GM21619 (cell line): ENCODE measurements around the gene KDM8.
A peak's percentile ranks its signal among the peaks of the same experiment; 100 is the strongest.

Experiments used
- ATAC-seq: cut with Tn5 transposase; IDR thresholded peaks from one replicate; pipeline ENCODE4 v1.9.1; 2021; ENCODE audit not compliant: unreplicated experiment

KDM8 gene

DNA sequence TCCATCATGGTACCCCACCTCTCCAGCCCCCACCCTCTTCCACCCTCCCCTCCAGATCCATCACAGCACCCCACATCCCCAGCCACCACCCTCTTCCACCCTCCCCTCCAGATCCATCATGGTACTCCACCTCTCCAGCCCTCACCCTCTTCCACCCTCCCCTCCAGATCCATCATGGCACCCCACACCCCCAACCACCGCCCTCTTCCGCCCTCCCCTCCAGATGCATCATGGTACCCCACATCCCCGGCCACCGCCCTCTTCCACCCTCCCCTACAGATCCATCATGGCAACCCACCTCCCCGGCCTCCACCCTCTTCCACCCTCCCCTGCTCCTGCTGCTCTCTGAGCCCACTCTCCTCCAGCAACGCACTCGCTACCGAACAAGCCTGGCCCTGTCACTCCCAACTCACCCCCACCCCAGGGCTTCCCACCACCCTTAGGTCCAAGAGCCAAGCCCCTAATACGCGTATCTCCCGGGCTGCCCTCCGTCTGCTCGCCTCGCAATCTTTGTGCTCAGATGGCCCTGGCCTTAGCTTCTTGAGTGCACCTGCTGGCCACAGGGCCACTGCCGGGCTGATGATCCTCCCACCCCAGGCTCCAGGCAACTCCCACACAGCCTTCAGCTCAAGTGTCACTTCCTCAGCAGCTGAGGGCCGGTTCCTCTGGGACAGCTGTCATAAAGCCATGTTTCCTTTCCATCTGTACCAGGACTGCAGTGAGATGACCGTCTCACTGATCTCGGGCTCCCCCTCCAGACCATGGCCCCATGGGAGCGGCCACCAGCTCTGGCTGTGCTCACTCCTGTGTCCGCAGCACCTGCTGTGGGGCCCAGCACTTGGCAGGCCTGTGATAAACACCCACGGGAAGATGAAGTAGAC lies 25.5 kb downstream of the KDM8 start:
- no peak for ATAC-seq

- ATAC-seq, result no peak
Measured at GRCh38 chr16:27229891-27230470, 26.7 kb downstream of the KDM8 start.

DNA sequence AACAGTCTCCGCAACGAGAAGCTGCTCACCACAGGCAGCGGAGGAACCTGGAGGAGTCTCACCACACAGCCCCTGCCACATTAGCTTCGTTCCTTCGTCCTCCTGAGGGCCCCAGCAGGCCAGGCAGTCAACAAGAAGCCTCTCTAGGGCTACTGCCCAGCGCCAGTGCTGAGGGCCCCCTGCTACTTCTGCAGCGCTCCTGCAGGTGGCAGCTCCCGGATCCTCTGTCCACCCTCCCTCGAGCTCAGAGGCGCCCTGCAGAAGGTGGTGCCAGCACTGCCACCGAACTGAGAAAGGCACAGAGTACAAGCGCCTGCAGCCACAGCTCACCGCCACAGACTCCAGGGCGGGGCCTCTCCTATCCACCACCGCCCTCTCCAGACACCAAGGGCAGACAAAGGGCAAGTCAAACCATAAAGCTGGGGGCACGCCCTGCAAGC lies 27.3 kb downstream of the KDM8 start:
- no peak for ATAC-seq

DNA sequence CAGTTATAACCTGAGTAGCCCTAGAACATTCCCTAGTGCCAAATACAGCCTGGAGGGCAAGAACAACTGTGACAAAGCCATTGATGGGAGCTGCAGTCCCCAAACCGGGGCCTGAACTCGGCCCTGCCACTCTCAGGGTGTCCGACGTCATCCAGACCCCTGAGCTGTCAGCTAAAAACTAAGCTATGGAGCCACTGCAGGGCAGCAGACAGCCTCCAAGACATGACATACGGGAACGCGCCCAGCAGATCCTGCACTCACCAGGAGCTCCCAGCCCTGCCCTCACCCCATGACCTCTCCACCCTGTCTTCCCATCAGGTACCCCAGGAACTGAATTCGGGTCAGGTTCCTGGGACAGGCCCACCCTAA lies 28.4 kb downstream of the KDM8 start:
- ATAC-seq, result peak; percentile 16

- ATAC-seq, result peak; percentile 48
Measured at GRCh38 chr16:27232061-27232900, 29.0 kb downstream of the KDM8 start.

DNA sequence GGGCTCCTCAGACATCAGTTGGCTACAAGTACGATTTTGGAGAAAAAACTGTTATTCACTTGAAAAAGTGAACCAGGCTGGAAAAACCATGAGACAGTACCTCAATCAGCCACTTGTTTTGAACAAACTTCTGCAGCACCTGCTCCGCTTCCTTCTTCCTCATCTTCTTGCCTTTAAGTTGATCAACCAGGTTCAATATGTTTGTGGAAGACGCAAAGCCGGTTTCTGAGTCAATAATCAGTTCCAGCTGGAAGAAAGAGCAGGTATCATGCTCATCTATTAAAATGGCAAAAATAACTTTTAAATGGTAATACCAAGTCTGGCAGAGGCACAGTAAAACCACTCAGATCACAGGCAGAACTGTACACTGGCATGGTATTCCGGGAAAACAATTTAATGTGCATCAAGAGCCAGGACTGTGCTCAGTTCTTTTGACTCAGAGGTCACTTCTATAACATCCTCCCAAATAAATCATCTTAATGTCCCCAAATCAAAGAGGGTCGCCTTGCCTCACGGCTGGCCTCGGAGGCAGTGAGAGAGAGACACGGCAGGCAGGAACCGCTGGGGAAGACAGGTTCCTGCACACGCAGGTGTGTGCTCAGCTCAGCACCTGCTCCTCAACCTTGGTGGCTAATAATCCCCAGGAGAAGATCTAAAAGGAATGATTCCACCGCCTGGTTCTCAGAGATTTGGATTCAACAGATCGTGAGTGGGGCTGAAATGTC lies 29.7 kb downstream of the KDM8 start:
- no peak for ATAC-seq

GRCh38 chr16:27233731-27234130 lies 30.4 kb downstream of the KDM8 start:
- no peak for ATAC-seq

DNA sequence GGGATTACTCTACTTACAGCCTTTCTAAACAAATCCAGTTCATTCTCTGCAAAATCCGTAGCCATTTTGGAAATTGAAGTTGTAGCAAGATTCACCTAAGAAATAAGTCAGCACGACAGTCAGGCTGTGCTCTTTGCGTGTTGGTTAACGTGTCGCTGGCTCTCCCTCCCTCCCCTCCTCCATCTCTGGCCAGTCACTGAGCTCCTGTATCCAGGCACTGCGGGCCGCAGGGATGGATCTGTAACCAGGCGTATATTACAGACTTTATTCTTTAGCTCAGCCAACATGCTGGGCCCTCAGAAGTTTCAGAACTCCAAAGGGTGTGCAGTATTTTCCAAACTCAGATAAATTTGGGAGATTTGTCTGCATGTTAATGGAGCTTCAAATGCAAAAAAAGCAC lies 30.8 kb downstream of the KDM8 start:
- ATAC-seq, result no peak

- ATAC-seq, result no peak
Measured at GRCh38 chr16:27234603-27235002, 31.3 kb downstream of the KDM8 start.

DNA sequence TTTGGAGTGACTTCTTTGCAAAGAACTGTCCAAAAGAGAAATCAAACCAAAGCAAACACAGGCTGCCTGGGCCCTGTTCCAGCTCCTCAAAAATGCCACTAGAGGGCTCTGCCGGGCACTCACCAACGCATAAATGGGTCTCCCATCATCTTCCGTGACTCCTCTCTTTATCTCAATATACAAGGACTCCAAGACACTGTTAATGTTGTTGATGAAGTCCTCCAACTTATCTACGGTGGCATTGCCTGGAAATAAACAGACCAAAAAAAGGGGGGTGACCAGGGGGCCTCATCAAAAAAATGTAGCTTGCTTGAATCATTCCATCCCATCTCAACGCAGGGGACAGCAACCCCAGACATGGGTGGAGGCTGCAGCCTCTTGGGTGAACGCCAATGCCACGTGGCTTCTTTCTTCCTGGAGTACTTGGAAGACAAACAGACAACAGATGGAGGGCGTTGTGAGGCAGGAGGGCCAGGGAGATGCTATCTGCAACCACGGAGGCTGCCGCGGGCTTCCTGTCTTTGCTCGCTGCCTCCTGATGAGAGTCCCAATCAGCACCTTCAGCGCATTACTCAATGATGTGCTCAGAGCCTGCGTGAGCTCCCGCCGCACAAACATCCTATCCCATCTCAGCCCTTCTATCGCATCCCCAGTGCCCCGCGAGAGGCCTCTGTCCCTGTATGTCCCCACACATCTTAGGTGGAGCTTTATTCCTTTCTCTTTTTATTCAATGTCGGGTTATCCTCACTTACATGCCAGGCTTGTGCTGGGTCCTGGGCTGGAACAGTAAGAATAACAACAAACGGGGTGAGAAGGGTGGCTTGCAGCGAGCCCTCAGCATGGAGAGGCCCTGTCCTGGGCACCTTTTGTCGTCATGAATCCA lies 32.0 kb downstream of the KDM8 start:
- ATAC-seq, result no peak

- ATAC-seq, result no peak
Measured at GRCh38 chr16:27235938-27236245, 32.6 kb downstream of the KDM8 start.

GRCh38 chr16:27236635-27237218 lies 33.4 kb downstream of the KDM8 start:
- ATAC-seq, result no peak

- peak; percentile 59 for ATAC-seq
Measured at GRCh38 chr16:27237219-27238015, 34.1 kb downstream of the KDM8 start.

GRCh38 chr16:27238016-27238587 lies 34.8 kb downstream of the KDM8 start:
- peak; percentile 15 for ATAC-seq

- ATAC-seq, result no peak
Measured at GRCh38 chr16:27238591-27238990, 35.3 kb downstream of the KDM8 start.

DNA sequence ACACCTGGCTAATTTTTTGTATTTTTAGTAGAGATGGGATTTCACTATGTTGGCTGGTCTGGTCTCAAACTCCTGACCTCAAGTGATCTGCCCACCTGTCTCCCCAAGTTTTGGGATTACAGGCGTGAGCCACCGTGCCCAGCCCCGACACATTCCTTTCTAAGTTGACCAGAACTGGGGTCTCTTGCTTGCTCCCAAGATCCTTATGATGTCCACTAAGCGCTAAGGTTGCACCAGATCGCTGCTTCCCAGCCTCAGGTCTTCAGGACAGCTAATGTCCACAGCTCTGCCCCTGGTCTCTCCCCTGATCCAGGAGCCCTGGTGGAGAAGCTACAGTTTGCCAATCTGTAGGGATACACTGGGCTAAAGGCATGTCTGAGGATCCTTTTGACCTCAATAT lies 35.7 kb downstream of the KDM8 start:
- ATAC-seq, result no peak

DNA sequence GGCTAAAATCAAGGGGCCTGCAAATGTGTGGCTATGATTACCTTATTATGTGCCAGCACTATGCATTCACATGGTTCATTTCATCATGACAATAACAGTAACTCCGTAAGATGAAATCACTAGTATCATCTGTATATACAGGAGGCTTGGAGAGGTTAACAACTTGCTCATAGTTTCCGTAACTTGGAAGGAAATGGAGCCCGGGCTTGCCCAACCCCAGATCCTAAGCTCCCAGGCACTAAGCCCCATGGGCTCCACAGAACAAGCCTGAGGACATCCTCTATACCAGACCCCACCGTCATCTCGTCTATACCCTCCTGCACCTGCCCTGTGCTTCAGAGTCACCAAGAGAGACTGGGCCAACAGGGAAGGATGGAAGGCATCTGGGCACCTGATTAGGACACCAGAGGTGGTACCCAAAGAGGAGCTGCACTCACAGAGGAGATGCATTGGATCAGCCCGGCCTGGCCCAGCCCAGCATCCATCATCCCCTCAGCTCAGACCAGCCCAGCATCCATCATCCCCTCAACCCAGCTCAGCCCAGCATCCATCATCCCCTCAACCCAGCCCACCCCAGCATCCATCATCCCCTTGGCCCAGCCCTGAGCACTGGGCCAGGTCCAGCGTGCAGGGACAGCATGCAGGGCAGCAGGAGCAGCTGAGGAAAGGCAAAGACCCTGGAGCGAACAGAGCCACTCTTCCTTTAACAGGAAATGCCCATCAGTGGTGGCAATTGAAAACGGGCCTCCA lies 36.8 kb downstream of the KDM8 start:
- ATAC-seq, result no peak

DNA sequence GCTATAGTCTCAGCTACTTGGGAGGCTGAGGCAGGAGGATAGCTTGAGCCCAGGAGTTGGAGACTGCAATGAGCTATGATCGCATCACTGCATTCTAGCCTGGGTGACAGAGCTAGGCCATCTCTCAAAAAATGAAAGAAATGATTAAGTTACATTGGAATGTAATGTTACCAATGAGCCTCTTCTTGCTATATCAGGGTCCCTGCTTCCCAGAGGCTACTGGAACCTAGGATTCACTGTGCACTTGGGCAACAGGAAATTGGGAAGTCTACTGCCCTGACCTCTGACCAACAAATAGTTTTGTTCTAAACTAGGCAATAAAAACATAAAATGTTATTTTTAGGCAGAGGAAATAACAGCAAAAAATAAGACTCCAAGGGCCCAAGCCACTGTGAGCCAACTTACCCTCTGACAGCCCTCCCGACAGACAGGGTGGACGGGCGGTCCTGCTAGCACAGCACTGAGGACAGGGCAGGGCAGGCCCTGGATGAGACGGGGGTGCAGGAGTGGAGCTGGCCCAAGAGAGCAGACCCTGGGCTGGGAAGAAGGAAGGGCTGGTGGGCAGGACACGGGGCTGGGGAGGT lies 37.7 kb downstream of the KDM8 start:
- ATAC-seq, result no peak
